Endothelial cell (in vitro differentiated cells): ENCODE results near the gene MYO7A. TPM values are rescaled to one million over a fixed set of nuclear protein-coding genes. Genes with fewer than 3 reads are reported as not detected.

Experiments
- DNase-seq: peaks from one replicate; pipeline ENCODE4 v3.0.0; 2021; ENCODE audit warnings: low spot score
- H3K27ac Mint-ChIP-seq: one replicate; pipeline ENCODE4 v1.8.0; 2021; ENCODE audit warnings: mixed read lengths, inconsistent platforms; ENCODE audit not compliant: unreplicated experiment
- H3K27me3 Mint-ChIP-seq: one replicate; pipeline ENCODE4 v1.8.0; 2021; ENCODE audit warnings: mild to moderate bottlenecking, moderate library complexity, mixed read lengths, inconsistent platforms; ENCODE audit not compliant: unreplicated experiment
- H3K36me3 Mint-ChIP-seq: one replicate; pipeline ENCODE4 v1.8.0; 2021; ENCODE audit warnings: mild to moderate bottlenecking, low read depth, mixed read lengths, inconsistent platforms; ENCODE audit not compliant: unreplicated experiment
- H3K4me1 Mint-ChIP-seq: one replicate; pipeline ENCODE4 v1.8.0; 2021; ENCODE audit warnings: mild to moderate bottlenecking, mixed read lengths, inconsistent platforms; ENCODE audit not compliant: unreplicated experiment
- H3K4me3 Mint-ChIP-seq: one replicate; pipeline ENCODE4 v1.8.0; 2021; ENCODE audit warnings: mild to moderate bottlenecking, mixed read lengths, inconsistent platforms; ENCODE audit not compliant: unreplicated experiment
- H3K9me3 Mint-ChIP-seq: one replicate; pipeline ENCODE4 v1.8.0; 2021; ENCODE audit warnings: mixed read lengths, inconsistent platforms; ENCODE audit not compliant: unreplicated experiment
- CTCF ChIP-seq: fragments of 200-600 bp; sonication (generic); IDR thresholded peaks from one replicate; pipeline ENCODE4 v1.5.0; 2021; ENCODE audit warnings: antibody characterized with exemption; ENCODE audit not compliant: unreplicated experiment
- total RNA-seq: library from RNA; stranded (reverse); fragmentation: NEBNext Ultra II Directional; extraction: Animal tissue kit (Norgen Biotek cat#: 25700); gene quantifications from one replicate; pipeline ENCODE4 v1.2.1, GENCODE V29; 2021; ENCODE audit not compliant: unreplicated experiment

The MYO7A gene
- total RNA-seq, 1 donor from 2014 or later = 18.3 TPM

- Mint-ChIP-seq H3K27me3 (peaks cover 4% of the 10 kb centered on the region), H3K9me3 (no peaks in the 10 kb centered on the region), H3K36me3 (peaks cover 23% of the 10 kb centered on the region), H3K4me1 (peaks cover 7% of the 10 kb centered on the region), H3K27ac (no peak overlapping the region), H3K4me3 (no peak overlapping the region)
- TF ChIP-seq CTCF = no peak
- DNase-seq = no peak
These were observed 53.9 kb downstream of the MYO7A start for GRCh38 chr11:77181799-77182541.

GRCh38 chr11:77182542-77183430 is 54.7 kb downstream of the MYO7A start:
- no peak overlapping the region for H3K4me3 Mint-ChIP-seq
- DNase-seq = no peak
- no peaks in the 10 kb centered on the region for H3K4me1 Mint-ChIP-seq
- no peaks in the 10 kb centered on the region for H3K9me3 Mint-ChIP-seq
- no peak for TF ChIP-seq CTCF
- H3K36me3 Mint-ChIP-seq = peaks cover 19% of the 10 kb centered on the region
- H3K27me3 Mint-ChIP-seq = peaks cover 4% of the 10 kb centered on the region
- no peak overlapping the region for H3K27ac Mint-ChIP-seq

- no peak for TF ChIP-seq CTCF
- Mint-ChIP-seq H3K27ac (no peak overlapping the region), H3K4me3 (no peak overlapping the region), H3K9me3 (no peaks in the 10 kb centered on the region), H3K36me3 (peaks cover 12% of the 10 kb centered on the region), H3K4me1 (no peaks in the 10 kb centered on the region), H3K27me3 (peaks cover 8% of the 10 kb centered on the region)
- DNase-seq = no peak
These were observed 55.5 kb downstream of the MYO7A start for GRCh38 chr11:77183431-77183984.

GRCh38 chr11:77184136-77184860 is 56.3 kb downstream of the MYO7A start:
- TF ChIP-seq CTCF = no peak
- DNase-seq = no peak
- Mint-ChIP-seq H3K4me3 (no peak overlapping the region), H3K9me3 (no peaks in the 10 kb centered on the region), H3K27ac (no peak overlapping the region), H3K27me3 (peaks cover 7% of the 10 kb centered on the region), H3K4me1 (no peaks in the 10 kb centered on the region), H3K36me3 (peaks cover 11% of the 10 kb centered on the region)
